PC-9 (cell line): Measurements from ENCODE around the gene LRRC3B.

Source experiments
- CTCF ChIP-seq: fragments of 200-600 bp; sonication (generic); conservative IDR thresholded peaks from 2 replicates; pipeline ENCODE4 v1.6.1; 2017; ENCODE audit warnings: mixed run types, antibody characterized with exemption, mild to moderate bottlenecking, moderate library complexity
- EZH2 ChIP-seq: fragments of 200-600 bp; sonication (generic); IDR thresholded peaks from 2 replicates; pipeline ENCODE4 v1.8.0; 2017; ENCODE audit warnings: antibody characterized with exemption, low read depth

GRCh38 chr3:26647078-26647477 is 24.5 kb downstream of the LRRC3B start:
- TF ChIP-seq CTCF (no peak), EZH2 (no peak)
